Endothelial cell of umbilical vein (primary cell): ENCODE measurements around the gene PBX3. TPM values are rescaled to one million over a fixed set of nuclear protein-coding genes. Genes with fewer than 3 reads are reported as not detected.

Experiments used
- BruUV-seq: library from RNA; stranded (reverse); fragments of 400-500 nt; replicated peaks from 2 replicates; lab custom pipeline; 2021; lab: Mats Ljungman, UMichigan
- CTCF ChIA-PET: fragments of 300-600, 350-600 bp; sonication (Branson Sonifier 250); formaldehyde crosslinking; loops from one replicate; lab custom pipeline; 2021; ENCODE audit warnings: antibody characterized with exemption, inconsistent platforms; lab: Charles Lee
- POLR2A ChIA-PET: fragments of 300-600, 350-600 bp; sonication (Branson Sonifier 250); formaldehyde crosslinking; loops from one replicate; lab custom pipeline; 2021; ENCODE audit warnings: antibody characterized with exemption, inconsistent platforms; lab: Charles Lee
- DNase-seq: peaks from one replicate; pipeline ENCODE4 v3.0.0-alpha.2; 2011; ENCODE audit warnings: low read depth, low spot score
- FAIRE-seq: peaks from 2 replicates; lab custom pipeline; 2011; peaks lifted over from hg19 to GRCh38; lab: Jason Lieb, UNC
- H2AFZ ChIP-seq: 2 replicates; pipeline ENCODE4 v1.6.0; 2012; ENCODE audit warnings: low read depth, low read length, control low read depth, inconsistent platforms
- H3K27ac ChIP-seq: 2 replicates; pipeline ENCODE4 v1.5.1; 2011; ENCODE audit warnings: low read depth, mild to moderate bottlenecking, control low read depth, low read length, moderate library complexity; ENCODE audit not compliant: insufficient read depth
- H3K27me3 ChIP-seq, 2 experiments: 2 replicates each; pipeline versions ENCODE4 v1.6.0 to v1.6.1; 2011; ENCODE audit warnings: low read length in 2 of 2, mixed read lengths in 1 of 2; ENCODE audit not compliant: control insufficient read depth in 2 of 2, insufficient read depth in 2 of 2
- H3K36me3 ChIP-seq, 2 experiments: 2 replicates in 1 of 2; 3 replicates in 1 of 2; pipeline ENCODE4 v1.5.1; 2011; ENCODE audit warnings: low read length in 2 of 2, mild to moderate bottlenecking in 1 of 2, moderate library complexity in 1 of 2; ENCODE audit not compliant: control insufficient read depth in 2 of 2, insufficient read depth in 2 of 2; ENCODE audit errors: extremely low read depth in 1 of 2
- H3K4me1 ChIP-seq: 3 replicates; pipeline ENCODE4 v1.5.1; 2011; ENCODE audit warnings: mild to moderate bottlenecking, low read length; ENCODE audit not compliant: control insufficient read depth, insufficient read depth; ENCODE audit errors: extremely low read depth
- H3K4me2 ChIP-seq: 2 replicates; pipeline ENCODE4 v1.6.1; 2011; ENCODE audit warnings: low read length, control low read depth, mixed read lengths; ENCODE audit not compliant: insufficient read depth
- H3K4me3 ChIP-seq, 3 experiments: fragments of 200-600 bp in 1 of 3; sonication (generic), shearing (Covaris generic) in 1 of 3; replicated peaks in 1 of 3; 2 replicates each; pipeline ENCODE4 v1.5.1; 2011 to 2016; ENCODE audit warnings: control low read depth in 3 of 3, low read length in 3 of 3, mild to moderate bottlenecking in 2 of 3, inconsistent platforms in 1 of 3, low read depth in 1 of 3, moderate library complexity in 1 of 3; ENCODE audit not compliant: insufficient read depth in 1 of 3
- H3K79me2 ChIP-seq: 2 replicates; pipeline ENCODE4 v1.6.0; 2012; ENCODE audit warnings: low read length, inconsistent platforms; ENCODE audit not compliant: control insufficient read depth, insufficient read depth
- H3K9ac ChIP-seq: replicated peaks from 2 replicates; pipeline ENCODE3; 2011; ENCODE audit warnings: low read length, control low read depth; ENCODE audit not compliant: insufficient read depth; ENCODE audit errors: extremely low read depth
- H3K9me1 ChIP-seq: replicated peaks from 3 replicates; pipeline ENCODE4 v1.6.0; 2011; ENCODE audit warnings: mild to moderate bottlenecking, low read length; ENCODE audit not compliant: control insufficient read depth, insufficient read depth; ENCODE audit errors: extremely low read depth
- H3K9me3 ChIP-seq: replicated peaks from 2 replicates; pipeline ENCODE4 v1.5.1; 2012; ENCODE audit warnings: low read length, inconsistent platforms; ENCODE audit not compliant: control insufficient read depth, insufficient read depth
- H4K20me1 ChIP-seq: replicated peaks from 2 replicates; pipeline ENCODE3; 2011; ENCODE audit warnings: mild to moderate bottlenecking, low read length; ENCODE audit not compliant: control insufficient read depth, insufficient read depth; ENCODE audit errors: extremely low read depth
- EZH2 ChIP-seq: IDR thresholded peaks from 2 replicates; pipeline ENCODE4 v1.6.1; 2012; ENCODE audit warnings: borderline replicate concordance, low read depth, mild to moderate bottlenecking, moderate library complexity, low read length, inconsistent platforms; ENCODE audit not compliant: severe bottlenecking
- FOS ChIP-seq: IDR thresholded peaks from 2 replicates; pipeline ENCODE4 v1.6.1; 2011; ENCODE audit warnings: mild to moderate bottlenecking, low read length, moderate library complexity, borderline replicate concordance; ENCODE audit not compliant: insufficient read depth
- GATA2 ChIP-seq: IDR thresholded peaks from 2 replicates; pipeline ENCODE4 v1.7.0; 2011; ENCODE audit warnings: low read depth, mild to moderate bottlenecking, moderate library complexity, mixed read lengths, low read length; ENCODE audit not compliant: insufficient read length, insufficient read depth
- JUN ChIP-seq: IDR thresholded peaks from 2 replicates; pipeline ENCODE4 v1.6.1; 2011; ENCODE audit warnings: borderline replicate concordance, low read depth; ENCODE audit not compliant: insufficient read length, insufficient read depth
- MAX ChIP-seq: IDR thresholded peaks from 2 replicates; pipeline ENCODE4 v1.6.1; 2011; ENCODE audit not compliant: insufficient read depth, insufficient read length
- MYC ChIP-seq: IDR thresholded peaks from one replicate; pipeline ENCODE4 v1.6.1; 2011; ENCODE audit warnings: mild to moderate bottlenecking, low read depth, low read length
- POLR2A ChIP-seq: IDR thresholded peaks from 2 replicates; pipeline ENCODE4 v1.6.1; 2012; ENCODE audit warnings: low read depth, mild to moderate bottlenecking, control low read depth, low read length
- POLR2AphosphoS5 ChIP-seq: IDR thresholded peaks from 2 replicates; pipeline ENCODE4 v1.6.1; 2012; ENCODE audit warnings: low read depth, mild to moderate bottlenecking, control low read depth, low read length, moderate library complexity; ENCODE audit not compliant: insufficient read depth
- dilution Hi-C: fragments of 300-500 bp; cut with MboI; formaldehyde crosslinking; loops from one replicate; pipeline ENCODE4 v1.15.0; 2019; ENCODE audit warnings: low sequenced_read_pairs; ENCODE audit not compliant: extremely low pct_ligation_motif_present
- intact Hi-C: fragments of 100-400 bp; cut with micrococcal nuclease; formaldehyde crosslinking; loops from one replicate; pipeline ENCODE4 v1.10.0; 2022
- polyA plus RNA-seq, 4 experiments: library from polyadenylated mRNA; depleted of rRNA in 3 of 4; stranded (reverse) in 3 of 4; unstranded in 1 of 4; fragments of >200 nt; gene quantifications; 2 replicates each; pipeline versions ENCODE4 v1.2.1 to v1.2.3, GENCODE V29; 2011 to 2012; ENCODE audit warnings: missing spikeins in 1 of 4
- total RNA-seq: library from RNA; stranded (reverse); gene quantifications from 2 replicates; pipeline ENCODE4 v1.2.3, GENCODE V29; 2021
- TF ChIP-seq, protein P1 (sequence below), 2 donors: IDR thresholded peaks; 1 replicate in 1 of 2; 2 replicates in 1 of 2; pipeline ENCODE4 v1.5.1; 2011; ENCODE audit warnings: low read length in 2 of 2, mild to moderate bottlenecking in 2 of 2, moderate library complexity in 2 of 2, control low read depth in 1 of 2, inconsistent platforms in 1 of 2, low read depth in 1 of 2; ENCODE audit not compliant: insufficient read depth in 1 of 2; ENCODE audit errors: extremely low read depth in 1 of 2

PBX3 gene
- total and polyA plus RNA-seq, 2 donors (not counting 3 experiments of a cell fraction or from before 2014, with no cell fraction given): 18.8 to 42.0 TPM

DNA sequence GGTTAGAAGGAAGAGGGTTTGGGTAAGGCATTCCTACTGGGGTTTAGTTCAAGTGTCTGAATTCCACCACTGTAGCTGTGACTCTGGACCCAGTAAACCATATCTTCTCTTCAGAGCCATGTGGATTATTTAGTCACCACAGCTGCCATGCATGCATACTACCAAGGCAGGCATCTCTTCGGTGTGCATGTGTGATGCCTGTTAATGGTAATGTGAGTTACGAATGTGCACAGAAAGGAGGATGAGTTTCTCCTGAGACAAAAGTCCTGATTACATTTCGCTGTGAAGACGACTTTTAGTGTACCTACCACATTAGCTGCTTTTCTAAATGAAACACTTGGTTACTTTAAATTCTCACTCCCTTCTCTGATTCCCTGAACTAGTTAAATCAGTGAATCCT is 9.3 kb downstream of the PBX3 start:
- Histone ChIP-seq H2AFZ (no peak overlapping the region), H3K9me1 (no peaks in the 10 kb centered on the region), H3K27ac (no peak overlapping the region), H4K20me1 (peaks cover 4% of the 10 kb centered on the region), H3K4me1 (peaks cover 9% of the 10 kb centered on the region), H3K36me3 (peaks cover 0 to 8% of the 10 kb centered on the region in 2 experiments), H3K4me2 (no peak overlapping the region), H3K79me2 (peaks cover 28% of the 10 kb centered on the region), H3K4me3 (no peak overlapping the region), H3K9me3 (no peaks in the 10 kb centered on the region), H3K27me3 (no peaks in the 10 kb centered on the region), H3K9ac (no peak overlapping the region)
- TF ChIP-seq POLR2A: no peak
- TF ChIP-seq GATA2: no peak
- TF ChIP-seq POLR2AphosphoS5: no peak
- no peak for TF ChIP-seq EZH2
- no peak for TF ChIP-seq JUN
- no peak for TF ChIP-seq FOS
- TF ChIP-seq, protein P1, sequence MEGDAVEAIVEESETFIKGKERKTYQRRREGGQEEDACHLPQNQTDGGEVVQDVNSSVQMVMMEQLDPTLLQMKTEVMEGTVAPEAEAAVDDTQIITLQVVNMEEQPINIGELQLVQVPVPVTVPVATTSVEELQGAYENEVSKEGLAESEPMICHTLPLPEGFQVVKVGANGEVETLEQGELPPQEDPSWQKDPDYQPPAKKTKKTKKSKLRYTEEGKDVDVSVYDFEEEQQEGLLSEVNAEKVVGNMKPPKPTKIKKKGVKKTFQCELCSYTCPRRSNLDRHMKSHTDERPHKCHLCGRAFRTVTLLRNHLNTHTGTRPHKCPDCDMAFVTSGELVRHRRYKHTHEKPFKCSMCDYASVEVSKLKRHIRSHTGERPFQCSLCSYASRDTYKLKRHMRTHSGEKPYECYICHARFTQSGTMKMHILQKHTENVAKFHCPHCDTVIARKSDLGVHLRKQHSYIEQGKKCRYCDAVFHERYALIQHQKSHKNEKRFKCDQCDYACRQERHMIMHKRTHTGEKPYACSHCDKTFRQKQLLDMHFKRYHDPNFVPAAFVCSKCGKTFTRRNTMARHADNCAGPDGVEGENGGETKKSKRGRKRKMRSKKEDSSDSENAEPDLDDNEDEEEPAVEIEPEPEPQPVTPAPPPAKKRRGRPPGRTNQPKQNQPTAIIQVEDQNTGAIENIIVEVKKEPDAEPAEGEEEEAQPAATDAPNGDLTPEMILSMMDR (IDR thresholded peaks at IDR 0.05; ENCODE audit: extremely low read depth in 1 of 2, insufficient read depth in 1 of 2, low read depth in 1 of 2, low read length in 2 of 2): no peak
- no peak for TF ChIP-seq MAX
- no peak for TF ChIP-seq MYC
- ChIA-PET CTCF (no interaction called here), POLR2A (no interaction called here)
- BruUV-seq: no TSS peak
- FAIRE-seq (no peak), DNase-seq (no peak)
- dilution Hi-C loops (no loop called here), intact Hi-C loops (no loop called here)
